ENCODE measurements around the gene TMEM26. TPM values are rescaled to one million over a fixed set of nuclear protein-coding genes. Genes with fewer than 3 reads are reported as not detected.

The TMEM26 gene
- total RNA-seq, 2 donors from 2014 or later = 0.32 to 0.50 TPM

GRCh38 chr10:61452151-61452651 is 980 bp downstream of the TMEM26 start:
- no peak overlapping the region for H3K27ac ChIP-seq
- DNase-seq = no peak
- no peak for TF ChIP-seq CTCF (IDR thresholded peaks at IDR 0.05)

GRCh38 chr10:61451357-61451756 is 1.8 kb downstream of the TMEM26 start:
- Histone ChIP-seq H3K9ac (ENCODE audit: low read depth in 2 of 2, low read length in 2 of 2) (no peak overlapping the region), H3K27me3 (peaks cover 10% of the 10 kb centered on the region), H3K4me3 (no peak overlapping the region), H3K9me3 (no peaks in the 10 kb centered on the region), H3K36me3 (no peaks in the 10 kb centered on the region), H3K4me1 (no peaks in the 10 kb centered on the region), H3K27ac (no peak overlapping the region)
- intact Hi-C loops (cut with DNase I) = no loop called here
- no peak for TF ChIP-seq CTCF (IDR thresholded peaks at IDR 0.05)
- no peak for DNase-seq

More at GRCh38 chr10:61452151-61452651, 980 bp downstream of the TMEM26 start:
- Histone ChIP-seq H3K36me3 (no peaks in the 10 kb centered on the region), H3K4me3 (peak overlapping the region; percentile 35), H3K27me3 (peaks cover 10% of the 10 kb centered on the region), H3K9ac (ENCODE audit: low read depth in 2 of 2, low read length in 2 of 2) (peak overlapping the region in 1 of 2 donors; percentile 69), H3K4me1 (no peaks in the 10 kb centered on the region), H3K9me3 (no peaks in the 10 kb centered on the region)
- intact Hi-C loops (cut with DNase I) = no loop called here

GRCh38 chr10:61448841-61449600 is 4.2 kb downstream of the TMEM26 start:
- Histone ChIP-seq H3K4me1 (no peaks in the 10 kb centered on the region), H3K9ac (ENCODE audit: low read depth in 2 of 2, low read length in 2 of 2) (no peak overlapping the region), H3K27ac (no peak overlapping the region), H3K9me3 (no peaks in the 10 kb centered on the region), H3K4me3 (no peak overlapping the region), H3K36me3 (no peaks in the 10 kb centered on the region), H3K27me3 (peaks cover 10% of the 10 kb centered on the region)
- intact Hi-C loops (cut with DNase I) = no loop called here
- no peak for TF ChIP-seq CTCF (IDR thresholded peaks at IDR 0.05)
- no peak for DNase-seq

- no peaks in the 10 kb centered on the region for H3K4me1 ChIP-seq
- no peak for TF ChIP-seq CTCF (IDR thresholded peaks at IDR 0.05)
- no peak overlapping the region for H3K4me3 ChIP-seq
- peaks cover 5% of the 10 kb centered on the region for H3K27me3 ChIP-seq
- H3K9me3 ChIP-seq = no peaks in the 10 kb centered on the region
- no peak overlapping the region for H3K9ac ChIP-seq (ENCODE audit: low read depth in 2 of 2, low read length in 2 of 2)
- no peak for DNase-seq
- no peak overlapping the region for H3K27ac ChIP-seq
- intact Hi-C loops (cut with DNase I) = no loop called here
- no peaks in the 10 kb centered on the region for H3K36me3 ChIP-seq
Measured at GRCh38 chr10:61448091-61448490, 5.1 kb downstream of the TMEM26 start.

- Histone ChIP-seq H3K27ac (no peak overlapping the region), H3K9ac (ENCODE audit: low read depth in 2 of 2, low read length in 2 of 2) (no peak overlapping the region), H3K4me3 (no peak overlapping the region), H3K27me3 (no peaks in the 10 kb centered on the region), H3K9me3 (no peaks in the 10 kb centered on the region), H3K36me3 (no peaks in the 10 kb centered on the region), H3K4me1 (no peaks in the 10 kb centered on the region)
- intact Hi-C loops (cut with DNase I) = no loop called here
- no peak for DNase-seq
- no peak for TF ChIP-seq CTCF (IDR thresholded peaks at IDR 0.05)
Measured at GRCh38 chr10:61439058-61439609, 14.0 kb downstream of the TMEM26 start.

All from colonic mucosa (tissue), 4 donors.